HCT116 (cell line): ENCODE measurements around the gene GMDS. TPM values are rescaled to one million over a fixed set of nuclear protein-coding genes. Genes with fewer than 3 reads are reported as not detected.
A peak's percentile ranks its signal among the peaks of the same experiment; 100 is the strongest.

Source experiments
- ATAC-seq: fragments of 200-7000 bp; cut with Tn5 transposase; 2 replicates; pipeline ENCODE4 v1.9.1; 2020; ENCODE audit warnings: mild to moderate bottlenecking, moderate library complexity
- BruUV-seq: library from RNA; stranded (reverse); fragments of 400-500 nt; replicated peaks from 2 replicates; lab custom pipeline; 2021; lab: Mats Ljungman, UMichigan
- CTCF ChIA-PET: fragments of 300-600 bp; sonication (Branson Sonifier 250); formaldehyde crosslinking; loops from one replicate; lab custom pipeline; 2021; ENCODE audit warnings: antibody characterized with exemption; lab: Charles Lee
- POLR2A ChIA-PET: fragments of 300-600, 350-600 bp; sonication (Branson Sonifier 250); formaldehyde crosslinking; loops from one replicate; lab custom pipeline; 2021; ENCODE audit warnings: antibody characterized with exemption; lab: Charles Lee
- RAD21 ChIA-PET, 2 experiments: fragments of 300-600 bp; sonication (Branson Sonifier 250); formaldehyde crosslinking; loops; one replicate each; lab custom pipeline; 2023; ENCODE audit warnings: low total read pairs in 2 of 2; ENCODE audit not compliant: uncharacterized antibody in 2 of 2, unreplicated experiment in 2 of 2, low non-redundant PET in 1 of 2; lab: Charles Lee
- DNase-seq: peaks from one replicate; pipeline ENCODE4 v3.0.0-alpha.2; 2010; ENCODE audit warnings: low read depth, low spot score
- H2AFZ ChIP-seq: fragments of 200-600 bp; shearing (Covaris generic), sonication (generic); 2 replicates; pipeline ENCODE4 v1.6.1; 2017; ENCODE audit warnings: low read depth, mixed run types, mixed read lengths, antibody characterized with exemption, low read length; ENCODE audit not compliant: poor library complexity, severe bottlenecking
- H3K27ac ChIP-seq: 2 replicates; pipeline ENCODE4 v1.5.1; 2012; ENCODE audit warnings: low read depth, low read length
- H3K27me3 ChIP-seq: fragments of 200-600 bp; sonication (generic); 2 replicates; pipeline ENCODE4 v1.6.1; 2016; ENCODE audit warnings: mixed run types, low read length, mixed read lengths; ENCODE audit not compliant: insufficient read depth
- H3K36me3 ChIP-seq, 2 experiments: fragments of 200-500 bp in 1 of 2; fragments of 200-600 bp in 1 of 2; sonication (Bioruptor generic) in 1 of 2; sonication (generic) in 1 of 2; 2 replicates each; pipeline versions ENCODE4 v1.5.1 to v1.6.1; 2014 to 2016; ENCODE audit warnings: low read length in 2 of 2, inconsistent platforms in 1 of 2, mixed read lengths in 1 of 2, mixed run types in 1 of 2; ENCODE audit not compliant: insufficient read depth in 2 of 2, control insufficient read depth in 1 of 2
- H3K4me1 ChIP-seq, 2 experiments: fragments of 200-600 bp in 1 of 2; sonication (generic) in 1 of 2; 2 replicates each; pipeline versions ENCODE4 v1.5.1 to v1.6.1; 2012 to 2017; ENCODE audit warnings: low read length in 2 of 2, inconsistent platforms in 1 of 2, mild to moderate bottlenecking in 1 of 2, mixed read lengths in 1 of 2, mixed run types in 1 of 2, moderate library complexity in 1 of 2; ENCODE audit not compliant: insufficient read depth in 2 of 2, control insufficient read depth in 1 of 2
- H3K4me2 ChIP-seq: fragments of 200-600 bp; sonication (generic); 2 replicates; pipeline ENCODE4 v1.6.1; 2017; ENCODE audit warnings: mixed run types, low read length, mixed read lengths
- H3K4me3 ChIP-seq, 2 experiments: fragments of 200-600 bp in 1 of 2; sonication (generic) in 1 of 2; replicated peaks in 1 of 2; 2 replicates each; pipeline ENCODE4 v1.5.1; 2011 to 2016; ENCODE audit warnings: low read length in 2 of 2, control low read depth in 1 of 2, low read depth in 1 of 2, mild to moderate bottlenecking in 1 of 2, mixed read lengths in 1 of 2, mixed run types in 1 of 2
- H3K79me2 ChIP-seq: fragments of 200-600 bp; sonication (generic); 2 replicates; pipeline ENCODE4 v1.6.1; 2017; ENCODE audit warnings: mild to moderate bottlenecking, mixed run types, low read length, moderate library complexity, mixed read lengths; ENCODE audit not compliant: insufficient read depth
- H3K9ac ChIP-seq: fragments of 200-600 bp; sonication (generic); 2 replicates; pipeline ENCODE4 v1.6.1; 2016; ENCODE audit warnings: low read length, mixed read lengths
- H3K9me2 ChIP-seq: fragments of 200-600 bp; sonication (generic), shearing (Covaris generic); 2 replicates; pipeline ENCODE4 v1.6.1; 2017; ENCODE audit warnings: mixed run types, mild to moderate bottlenecking, moderate library complexity; ENCODE audit not compliant: insufficient read depth
- H3K9me3 ChIP-seq, 2 experiments: fragments of 200-500 bp in 1 of 2; fragments of 200-600 bp in 1 of 2; sonication (Bioruptor generic) in 1 of 2; sonication (generic) in 1 of 2; 2 replicates each; pipeline ENCODE4 v1.6.1; 2014 to 2017; ENCODE audit warnings: low read length in 2 of 2, mixed read lengths in 2 of 2, inconsistent platforms in 1 of 2, low read depth in 1 of 2, mild to moderate bottlenecking in 1 of 2, mixed run types in 1 of 2, moderate library complexity in 1 of 2; ENCODE audit not compliant: control insufficient read depth in 1 of 2, insufficient read depth in 1 of 2
- H4K20me1 ChIP-seq: fragments of 200-600 bp; sonication (generic), shearing (Covaris generic); 2 replicates; pipeline ENCODE4 v1.6.1; 2017; ENCODE audit warnings: mixed run types, mild to moderate bottlenecking, moderate library complexity; ENCODE audit not compliant: insufficient read depth
- ATF3 ChIP-seq: IDR thresholded peaks from 2 replicates; pipeline ENCODE4 v1.6.1; 2012
- EZH2 ChIP-seq: fragments of 200-600 bp; sonication (generic); IDR thresholded peaks from 2 replicates; pipeline ENCODE4 v1.6.1; 2017; ENCODE audit warnings: antibody characterized with exemption, mixed run types
- JUND ChIP-seq: IDR thresholded peaks from 2 replicates; pipeline ENCODE4 v1.6.1; 2012
- MAX ChIP-seq: IDR thresholded peaks from 2 replicates; pipeline ENCODE4 v1.6.1; 2012
- SP1 ChIP-seq: IDR thresholded peaks from 2 replicates; pipeline ENCODE4 v1.6.1; 2012; ENCODE audit warnings: low read depth
- SRF ChIP-seq: IDR thresholded peaks from 2 replicates; pipeline ENCODE4 v1.6.1; 2012; ENCODE audit warnings: low read depth
- YY1 ChIP-seq: IDR thresholded peaks from 2 replicates; pipeline ENCODE4 v1.6.1; 2011; ENCODE audit warnings: low read length, low read depth, moderate library complexity, mild to moderate bottlenecking; ENCODE audit not compliant: insufficient replicate concordance; ENCODE audit errors: extremely low read depth
- intact Hi-C: fragments of 100-400 bp; cut with micrococcal nuclease; formaldehyde crosslinking; loops from 2 replicates; pipeline ENCODE4 v1.10.0; 2022
- total RNA-seq: library from RNA; stranded (reverse); gene quantifications from one replicate; pipeline ENCODE4 v1.2.1, GENCODE V29; 2021; ENCODE audit not compliant: unreplicated experiment

The GMDS gene
- total RNA-seq, 1 experiment from 2014 or later = 34.4 TPM

- peak overlapping the region; percentile 48; the same call in 1 of the 2 replicates for H3K9ac ChIP-seq
- H3K27me3 ChIP-seq = no peaks in the 10 kb centered on the region
- no peak for ATAC-seq
- intact Hi-C loops = loop anchor here (1.0 to 2.0 kb wide), 3 partner anchors 751 to 1091 kb away; no protein-coding TSS in a partner anchor
- H3K79me2 ChIP-seq = no peaks in the 10 kb centered on the region
- H3K9me3 ChIP-seq = no peaks in the 10 kb centered on the region
- CTCF ChIA-PET = no interaction called here
- peak overlapping the region; percentile 82 for H2AFZ ChIP-seq
- peak overlapping the region in 1 of 2 experiments; percentile 53; a peak in 2 of 4 replicates for H3K4me3 ChIP-seq
- RAD21 ChIA-PET = no interaction called here
- no peaks in the 10 kb centered on the region for H4K20me1 ChIP-seq
- POLR2A ChIA-PET = no interaction called here
- H3K27ac ChIP-seq = no peak overlapping the region; the same call in 1 of the 2 replicates
- no peak for DNase-seq
- H3K9me2 ChIP-seq = no peaks in the 10 kb centered on the region
- no peaks in the 10 kb centered on the region for H3K36me3 ChIP-seq
- BruUV-seq = no TSS peak
- H3K4me2 ChIP-seq = peak overlapping the region; percentile 88
- H3K4me1 ChIP-seq = peaks cover 0 to 10% of the 10 kb centered on the region in 2 experiments; a peak in 3 of 4 replicates
- TF ChIP-seq ATF3 (no peak), YY1 (no peak), EZH2 (no peak), SRF (no peak), SP1 (no peak), MAX (no peak)
Measured at GRCh38 chr6:1603708-1604107, 641.7 kb downstream of the GMDS start.

GRCh38 chr6:1602049-1602713, 643.2 kb downstream of the GMDS start:
- Histone ChIP-seq H3K79me2 (no peaks in the 10 kb centered on the region), H3K9me2 (no peaks in the 10 kb centered on the region), H3K4me3 (no peak overlapping the region), H4K20me1 (no peaks in the 10 kb centered on the region), H3K4me2 (no peak overlapping the region), H3K4me1 (peaks cover 0 to 6% of the 10 kb centered on the region in 2 experiments; a peak in 3 of 4 replicates), H3K9me3 (no peaks in the 10 kb centered on the region), H2AFZ (no peak overlapping the region), H3K36me3 (no peaks in the 10 kb centered on the region), H3K9ac (no peak overlapping the region), H3K27ac (no peak overlapping the region), H3K27me3 (no peaks in the 10 kb centered on the region)
- ChIA-PET RAD21 (no interaction called here), POLR2A (no interaction called here), CTCF (no interaction called here)
- intact Hi-C loops = no loop called here
- ATAC-seq = no peak
- no TSS peak for BruUV-seq
- TF ChIP-seq JUND (no peak), EZH2 (no peak), SP1 (no peak)
- no peak for DNase-seq
